Measurements from ENCODE around the gene HLTF.
A peak's percentile ranks its signal among the peaks of the same experiment; 100 is the strongest.

The HLTF gene

GRCh38 chr3:149085828-149086231, 503 bp downstream of the HLTF start:
- peak; percentile 13 for DNase-seq (ENCODE audit: low read depth, low spot score)

GRCh38 chr3:149081772-149082171, 4.6 kb downstream of the HLTF start:
- no peak for DNase-seq (ENCODE audit: low read depth, low spot score)

- DNase-seq (ENCODE audit: low read depth, low spot score), result no peak
Observed at GRCh38 chr3:149080699-149081091, 5.6 kb downstream of the HLTF start.

- no peak for DNase-seq (ENCODE audit: low read depth, low spot score)
Observed at GRCh38 chr3:149080011-149080698, 6.2 kb downstream of the HLTF start.

- DNase-seq (ENCODE audit: low read depth, low spot score), result no peak
Observed at GRCh38 chr3:149077628-149078027, 8.7 kb downstream of the HLTF start.

GRCh38 chr3:149067883-149068282, 18.4 kb downstream of the HLTF start:
- no peak for DNase-seq (ENCODE audit: low read depth, low spot score)

- DNase-seq (ENCODE audit: low read depth, low spot score), result no peak
Observed at GRCh38 chr3:149061776-149062175, 24.6 kb downstream of the HLTF start.

- DNase-seq (ENCODE audit: low read depth, low spot score), result no peak
Observed at GRCh38 chr3:149058602-149059001, 27.7 kb downstream of the HLTF start.

GRCh38 chr3:149058198-149058597, 28.1 kb downstream of the HLTF start:
- DNase-seq (ENCODE audit: low read depth, low spot score), result no peak

GRCh38 chr3:149055575-149055974, 30.8 kb downstream of the HLTF start:
- no peak for DNase-seq (ENCODE audit: low read depth, low spot score)

GRCh38 chr3:149044339-149045083, 41.8 kb downstream of the HLTF start:
- DNase-seq (ENCODE audit: low read depth, low spot score), result no peak

- DNase-seq (ENCODE audit: low read depth, low spot score), result peak; percentile 8
Observed at GRCh38 chr3:149042789-149043386, 43.4 kb downstream of the HLTF start.

GRCh38 chr3:149038322-149038721, 48.0 kb downstream of the HLTF start:
- no peak for DNase-seq (ENCODE audit: low read depth, low spot score)

- no peak for DNase-seq (ENCODE audit: low read depth, low spot score)
Observed at GRCh38 chr3:149037684-149038083, 48.6 kb downstream of the HLTF start.

- no peak for DNase-seq (ENCODE audit: low read depth, low spot score)
Observed at GRCh38 chr3:149031096-149031495, 55.2 kb downstream of the HLTF start.

- DNase-seq (ENCODE audit: low read depth, low spot score), result no peak
Observed at GRCh38 chr3:149026718-149027117, 59.6 kb downstream of the HLTF start.

GRCh38 chr3:149023951-149024350, 62.4 kb downstream of the HLTF start:
- no peak for DNase-seq (ENCODE audit: low read depth, low spot score)

- no peak for DNase-seq (ENCODE audit: low read depth, low spot score)
Observed at GRCh38 chr3:149021830-149022229, 64.5 kb downstream of the HLTF start.

- DNase-seq (ENCODE audit: low read depth, low spot score), result no peak
Observed at GRCh38 chr3:149020839-149021252, 65.5 kb downstream of the HLTF start.

GRCh38 chr3:149020196-149020838, 66.0 kb downstream of the HLTF start:
- DNase-seq (ENCODE audit: low read depth, low spot score), result no peak

GRCh38 chr3:149019580-149019979, 66.8 kb downstream of the HLTF start:
- no peak for DNase-seq (ENCODE audit: low read depth, low spot score)

- no peak for DNase-seq (ENCODE audit: low read depth, low spot score)
Observed at GRCh38 chr3:149018247-149018646, 68.1 kb downstream of the HLTF start.

All from brain pericyte (primary cell).